Stimulated activated CD4-positive, alpha-beta T cell treated with anti-CD3 and anti-CD28 coated beads, TNF-alpha, amount 100 ng/mL, for 24 hours (primary cell): ENCODE measurements around the gene UBR3.
"Not testable (repeated sequence)": the region's sequence is repeated elsewhere in the genome, so short reads cannot be mapped to it uniquely, and the experiment has no call there.

Experiments
- DNase-seq, 3 experiments: peaks; one replicate each; pipeline ENCODE4 v3.0.0-alpha.2; 2020; ENCODE audit warnings: low read depth in 3 of 3

The UBR3 gene

DNA sequence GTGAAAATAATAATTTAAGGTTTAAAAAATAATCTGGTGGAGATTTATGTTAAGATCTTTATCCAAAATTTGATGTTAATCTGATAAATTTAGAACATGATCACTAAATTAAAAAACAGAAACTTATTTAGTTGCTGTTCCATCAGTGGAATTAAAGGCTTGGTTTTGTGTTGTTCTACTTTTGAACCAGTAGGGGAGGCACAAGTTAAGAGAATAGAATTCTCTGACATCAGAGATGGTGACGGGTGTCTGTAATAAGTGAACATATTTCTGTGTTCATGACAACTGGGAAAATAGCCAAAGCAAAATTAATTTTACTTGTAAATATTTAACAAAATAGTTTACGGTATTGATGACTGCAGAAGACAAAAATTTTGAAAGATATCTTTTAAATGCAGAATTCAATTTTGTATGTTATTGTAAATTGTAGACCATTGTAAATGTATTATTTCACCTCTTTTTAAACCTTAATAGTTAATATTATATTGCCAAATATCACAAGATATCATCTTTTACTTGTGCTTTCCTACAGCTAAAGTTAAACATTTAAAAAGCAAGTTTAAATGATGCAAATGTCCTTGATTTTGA lies 106.0 kb downstream of the UBR3 start:
- no peak for DNase-seq

DNA sequence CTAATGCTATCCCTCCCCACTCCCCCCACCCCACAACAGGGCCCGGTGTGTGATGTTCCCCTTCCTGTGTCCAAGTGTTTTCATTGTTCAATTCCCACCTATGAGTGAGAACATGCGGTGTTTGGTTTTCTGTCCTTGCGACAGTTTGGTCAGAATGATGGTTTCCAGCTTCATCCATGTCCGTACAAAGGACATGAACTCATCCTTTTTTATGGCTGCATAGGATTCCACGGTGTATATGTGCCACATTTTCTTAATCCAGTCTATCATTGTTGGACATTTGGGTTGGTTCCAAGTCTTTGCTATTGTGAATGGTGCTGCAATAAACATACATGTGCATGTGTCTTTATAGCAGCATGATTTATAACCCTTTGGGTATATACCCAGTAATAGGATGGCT lies 109.4 kb downstream of the UBR3 start:
- DNase-seq: not testable (repeated sequence)

DNA sequence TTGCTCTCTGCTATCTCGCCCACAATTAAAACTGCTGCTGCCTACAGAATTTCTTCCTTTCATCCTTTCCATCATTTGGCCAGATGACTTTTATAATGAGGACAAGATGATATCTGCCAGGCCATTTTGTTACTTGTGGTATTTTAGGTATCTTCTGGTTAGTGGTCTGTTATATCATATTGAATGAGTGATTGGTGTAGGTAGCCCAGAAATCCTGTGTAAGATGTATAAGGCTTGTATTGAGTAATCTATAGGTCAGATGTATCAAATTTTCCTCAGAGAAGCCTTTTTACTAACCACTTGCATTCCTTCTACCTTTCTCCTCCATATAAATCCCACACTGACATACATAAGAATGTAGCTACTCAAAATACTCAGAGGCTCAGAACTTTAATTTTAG lies 118.3 kb downstream of the UBR3 start:
- no peak for DNase-seq

DNA sequence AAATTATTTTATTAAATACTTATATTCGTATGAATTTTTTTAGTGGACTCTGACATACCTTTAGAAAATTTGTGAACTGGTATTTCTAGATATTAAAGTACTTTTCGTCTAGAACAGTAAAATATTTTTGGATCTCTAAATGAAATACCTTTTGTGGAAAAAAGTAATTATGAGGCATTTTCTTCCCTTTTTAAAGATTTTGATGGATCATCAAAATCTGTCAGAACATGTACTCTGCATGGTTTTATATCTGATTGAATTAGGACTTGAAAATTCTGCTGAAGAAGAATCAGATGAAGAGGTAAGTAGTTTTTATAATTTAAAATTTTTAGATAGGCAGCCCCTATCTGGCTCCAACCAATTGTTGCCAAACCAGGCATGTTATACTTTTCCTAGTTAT lies 118.8 kb downstream of the UBR3 start:
- no peak for DNase-seq

DNA sequence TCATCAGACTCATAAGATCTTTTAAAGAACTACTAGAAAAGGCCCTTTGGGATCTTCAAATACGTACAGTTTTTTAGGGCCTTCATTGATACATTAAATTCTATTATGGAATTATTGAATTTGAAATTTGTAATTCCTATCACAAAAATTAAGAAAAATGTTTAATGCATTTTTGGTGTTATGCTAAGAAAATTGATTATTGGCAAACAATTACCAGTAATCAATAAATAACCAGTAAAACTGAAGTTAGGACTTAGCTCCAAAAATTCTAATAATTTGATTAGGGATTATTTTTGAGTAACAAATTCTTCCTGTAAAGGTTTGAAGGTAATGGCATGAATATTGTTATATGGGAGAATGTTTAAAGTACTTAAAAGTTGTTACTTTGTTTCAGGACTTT lies 119.3 kb downstream of the UBR3 start:
- DNase-seq: no peak

DNA sequence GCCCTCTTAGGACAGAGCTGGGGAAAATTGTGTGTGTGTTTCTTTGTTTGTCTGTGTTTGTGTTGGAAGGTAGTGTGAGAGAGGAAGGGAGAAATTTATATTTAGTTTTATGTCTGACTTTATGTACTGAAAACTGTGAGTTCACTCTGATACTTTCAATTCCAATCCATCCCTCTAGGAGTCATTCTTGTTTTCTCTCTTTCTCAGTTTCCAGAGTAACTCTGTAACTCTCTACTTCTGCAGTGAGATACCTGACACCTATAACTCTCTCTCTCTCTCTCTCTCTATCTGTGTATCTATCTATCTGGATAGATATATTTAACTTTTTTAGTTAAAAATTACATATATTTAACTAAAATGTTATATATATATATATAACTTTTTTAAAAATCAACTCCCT lies 128.7 kb downstream of the UBR3 start:
- no peak for DNase-seq

DNA sequence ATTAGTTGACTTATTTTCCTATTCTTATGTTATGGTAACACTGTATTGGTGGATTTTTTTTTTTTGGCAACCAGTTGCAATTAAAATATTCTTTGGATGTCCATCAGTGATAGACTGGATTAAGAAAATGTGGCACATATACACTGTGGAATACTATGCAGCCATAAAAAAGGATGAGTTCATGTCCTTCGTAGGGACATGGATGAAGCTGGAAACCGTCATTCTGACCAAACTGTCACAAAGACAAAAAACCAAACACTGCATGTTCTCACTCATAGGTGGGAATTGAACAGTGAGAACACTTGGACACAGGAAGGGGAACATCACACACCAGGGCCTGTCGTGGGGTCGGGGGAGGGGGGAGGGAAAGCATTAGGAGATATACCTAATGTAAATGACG lies 130.0 kb downstream of the UBR3 start:
- DNase-seq: not testable (repeated sequence)

DNA sequence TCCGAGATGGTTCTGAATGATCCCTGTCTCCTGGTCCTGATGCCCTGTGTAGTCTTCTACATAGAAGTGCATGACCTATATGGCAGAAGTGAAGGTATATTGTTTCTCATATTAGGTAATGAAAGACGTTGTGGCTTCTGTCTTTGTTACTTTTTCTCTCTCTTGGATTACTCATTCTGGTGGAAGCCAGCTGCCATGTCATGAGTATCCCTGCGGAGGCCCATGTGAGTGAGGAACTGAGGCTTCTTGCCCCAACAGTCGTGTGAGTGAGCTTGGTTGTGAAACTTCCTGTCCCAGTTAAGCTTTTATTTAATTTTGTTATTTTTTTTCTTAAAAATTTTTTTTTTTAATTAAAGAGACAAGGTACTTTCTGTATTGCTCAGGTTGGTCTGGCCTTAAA lies 134.7 kb downstream of the UBR3 start:
- DNase-seq: no peak

DNA sequence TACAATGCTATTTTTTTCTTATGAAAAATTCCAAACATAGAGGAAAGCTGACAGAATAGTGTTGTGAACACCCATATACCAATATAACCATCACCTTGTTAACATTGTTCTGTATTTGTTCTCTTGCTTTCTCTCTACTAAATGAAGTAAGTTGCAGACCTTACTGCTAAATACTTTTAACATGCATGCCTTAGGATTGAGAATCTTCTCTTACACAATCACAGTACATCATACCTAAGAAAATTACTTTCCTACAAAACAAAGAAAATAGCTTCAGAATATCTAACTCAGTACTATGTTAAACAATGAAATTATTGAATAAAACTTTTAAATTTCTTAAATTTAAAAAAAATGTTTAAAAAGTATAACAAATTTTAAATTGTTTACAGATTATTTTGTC lies 136.5 kb downstream of the UBR3 start:
- DNase-seq: no peak

DNA sequence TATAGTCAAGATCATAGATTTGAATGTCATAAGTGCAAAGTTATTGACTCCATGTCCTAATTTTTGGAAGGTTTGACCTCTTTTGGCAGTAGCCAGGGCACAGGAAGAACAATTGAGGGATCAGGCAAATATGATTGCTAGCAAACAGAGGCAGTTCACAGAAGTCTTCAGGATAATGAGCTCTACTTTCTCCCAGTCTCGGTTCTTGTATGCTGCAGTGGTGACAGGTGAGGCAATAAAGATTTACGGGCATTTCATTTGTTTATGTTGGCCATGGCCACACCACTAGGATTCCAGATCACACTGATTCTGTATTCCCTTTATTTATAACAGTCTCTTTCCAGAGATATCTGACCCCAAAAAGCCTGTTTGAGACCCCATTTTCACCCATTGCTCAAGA lies 137.5 kb downstream of the UBR3 start:
- no peak for DNase-seq

DNA sequence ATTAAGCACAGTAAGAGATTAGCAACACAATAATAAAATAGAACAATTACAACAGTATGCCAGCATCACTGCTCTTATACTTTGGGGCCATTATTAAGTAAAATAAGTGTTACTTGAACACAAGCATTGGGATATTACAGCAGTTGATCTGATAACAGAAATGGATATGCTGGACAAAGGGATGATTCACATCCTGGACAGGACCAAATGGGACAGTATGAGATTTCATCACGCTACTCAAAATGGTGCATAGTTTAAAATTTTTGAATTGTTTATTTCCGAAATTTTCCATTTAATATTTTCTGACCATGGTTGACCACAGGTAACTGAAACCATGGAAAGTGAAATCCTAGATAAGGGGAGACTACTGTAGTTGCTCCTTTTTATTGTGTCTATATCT lies 138.2 kb downstream of the UBR3 start:
- no peak for DNase-seq

DNA sequence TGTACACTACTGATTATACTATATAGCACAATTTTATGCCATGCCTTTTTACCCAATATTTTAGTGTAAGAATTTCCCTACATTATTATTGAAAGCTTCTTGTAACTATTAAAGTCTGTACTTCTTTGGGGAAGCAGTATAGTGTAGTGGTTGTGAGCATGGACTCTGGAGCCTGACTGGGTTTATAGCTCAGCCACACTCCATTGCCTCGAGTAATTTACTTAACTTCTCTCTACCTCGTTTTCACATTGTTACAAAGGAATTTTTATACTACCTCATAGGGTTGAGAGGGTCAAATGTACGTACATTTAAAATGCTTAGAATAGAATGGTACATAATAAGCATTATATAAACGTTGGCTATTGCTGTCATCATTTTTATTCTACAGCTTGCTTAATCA lies 139.2 kb downstream of the UBR3 start:
- no peak for DNase-seq

DNA sequence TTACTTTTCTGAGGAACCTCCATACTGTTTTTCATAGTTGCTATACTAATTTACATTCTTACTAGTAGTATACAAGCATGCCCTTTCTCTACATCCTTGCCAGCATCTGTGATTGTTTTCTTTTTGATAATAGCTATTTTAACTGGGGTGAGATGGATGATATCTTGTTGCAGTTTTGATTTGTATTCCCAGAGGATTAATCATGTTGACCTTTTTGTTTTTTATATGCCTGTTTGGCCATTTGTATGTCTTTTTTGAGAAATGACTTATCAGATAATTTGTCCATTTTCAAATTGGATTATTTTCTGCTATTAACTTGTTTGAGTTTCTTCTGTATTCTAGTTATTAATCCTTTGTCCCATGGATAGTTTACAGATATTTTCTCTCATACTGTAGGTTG lies 141.5 kb downstream of the UBR3 start:
- DNase-seq: no peak

DNA sequence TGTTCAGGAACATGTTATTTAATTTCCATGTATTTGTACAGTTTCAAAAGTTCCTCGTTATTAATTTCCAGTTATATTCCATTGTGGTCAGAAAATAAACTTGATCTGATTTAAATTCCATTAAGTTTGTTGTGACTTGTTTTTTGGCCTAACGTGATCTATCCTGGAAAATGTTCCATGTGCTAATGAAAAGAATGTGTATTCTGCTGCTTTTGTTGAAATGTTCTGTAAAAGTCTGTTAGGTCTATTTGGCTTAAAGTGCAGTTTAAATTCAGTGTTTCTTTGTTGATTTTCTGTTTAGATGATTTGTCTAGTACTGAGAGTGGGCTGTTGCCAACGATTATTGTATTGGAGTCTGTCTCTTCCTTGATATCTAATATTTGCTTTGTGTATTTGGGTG lies 148.0 kb downstream of the UBR3 start:
- no peak for DNase-seq

DNA sequence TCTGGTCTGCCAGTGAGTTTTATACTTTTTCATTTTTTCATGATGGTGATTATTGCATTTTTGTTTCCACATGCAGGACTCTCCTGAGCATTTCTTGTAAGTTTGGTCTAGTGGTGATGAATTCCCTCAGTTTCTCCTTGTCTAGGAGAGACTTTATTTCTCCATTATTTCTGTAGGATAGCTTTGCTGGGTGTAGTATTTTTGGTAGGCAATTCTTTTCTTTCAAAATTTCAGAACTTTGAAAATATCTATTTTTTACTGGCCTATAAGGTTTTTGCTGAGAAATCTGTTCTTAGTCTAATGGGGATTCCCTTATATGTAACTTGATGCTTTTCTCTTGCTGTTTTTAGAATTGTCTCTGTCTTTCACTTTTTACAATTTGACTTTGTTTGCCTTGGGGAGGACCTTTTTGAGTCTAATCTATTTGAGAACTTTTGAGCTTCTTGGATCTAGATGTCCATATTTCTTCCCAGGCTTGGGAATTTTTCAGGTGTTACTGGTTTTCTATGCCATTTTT lies 149.1 kb downstream of the UBR3 start:
- DNase-seq: no peak

DNA sequence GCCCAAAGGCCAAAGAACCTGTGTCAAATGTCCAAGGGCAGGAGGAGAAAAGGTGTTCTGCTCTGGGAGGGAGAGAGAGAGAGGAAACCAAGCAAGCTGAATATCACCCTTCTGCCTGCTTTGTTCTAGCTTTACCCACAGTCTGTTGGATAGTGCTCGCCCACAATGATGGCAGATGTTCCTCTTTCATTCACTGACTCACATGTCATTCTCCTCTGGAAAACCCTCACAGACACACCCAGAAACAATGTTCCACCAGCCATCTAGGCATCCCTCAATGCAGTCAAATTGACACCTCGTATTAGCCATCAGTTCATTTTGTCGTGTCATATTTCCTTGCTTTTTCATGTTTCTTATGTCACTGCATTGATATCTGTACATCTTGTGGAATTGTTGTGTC lies 150.3 kb downstream of the UBR3 start:
- DNase-seq: no peak

DNA sequence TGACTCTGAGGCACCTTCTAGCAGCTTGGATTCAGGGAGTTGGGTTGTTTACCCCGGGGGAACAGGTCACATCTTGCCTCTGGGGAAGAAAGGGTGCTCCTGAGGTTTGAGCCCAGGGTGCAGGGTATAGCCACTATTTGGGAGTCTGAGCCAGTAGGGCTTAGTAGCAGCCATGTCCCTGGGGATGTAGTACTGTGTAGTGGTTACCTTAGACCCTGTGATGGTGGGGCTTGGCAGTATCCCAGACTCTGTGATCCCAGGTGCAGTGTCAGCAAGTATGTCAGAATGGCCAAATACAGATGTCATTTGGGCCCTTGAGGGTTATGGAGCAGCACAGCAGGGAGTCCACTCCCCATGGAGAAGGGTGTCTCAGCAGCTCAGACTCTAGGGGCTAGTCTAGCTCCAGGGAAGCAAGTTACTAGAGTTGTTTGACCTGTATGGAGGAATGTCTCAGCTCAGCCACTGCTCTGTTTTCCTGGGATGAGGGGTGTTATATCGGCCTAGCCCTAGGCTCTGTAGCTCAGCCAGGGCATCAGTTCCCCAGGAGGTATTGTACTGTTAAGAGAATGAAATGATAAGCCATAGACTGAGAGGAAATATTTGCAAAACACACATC lies 151.3 kb downstream of the UBR3 start:
- DNase-seq: no peak

DNA sequence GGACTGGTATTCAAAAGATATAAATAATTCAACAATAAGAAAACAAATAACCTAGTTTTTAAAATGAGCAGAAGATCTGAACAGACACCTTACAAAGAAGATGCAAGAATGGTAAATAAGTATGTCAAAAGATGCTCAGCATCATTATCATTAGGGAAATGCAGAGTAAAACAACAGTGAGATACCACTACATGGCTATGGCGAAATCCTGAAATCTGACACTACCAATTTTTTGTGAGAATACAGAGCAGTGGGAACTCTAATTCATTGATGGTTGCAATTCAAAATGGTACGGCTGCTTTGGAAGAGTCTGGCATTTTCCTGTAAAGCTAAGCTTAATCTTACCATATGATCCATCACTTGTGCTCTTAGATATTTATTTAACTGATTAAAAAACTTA lies 151.8 kb downstream of the UBR3 start:
- DNase-seq: no peak

DNA sequence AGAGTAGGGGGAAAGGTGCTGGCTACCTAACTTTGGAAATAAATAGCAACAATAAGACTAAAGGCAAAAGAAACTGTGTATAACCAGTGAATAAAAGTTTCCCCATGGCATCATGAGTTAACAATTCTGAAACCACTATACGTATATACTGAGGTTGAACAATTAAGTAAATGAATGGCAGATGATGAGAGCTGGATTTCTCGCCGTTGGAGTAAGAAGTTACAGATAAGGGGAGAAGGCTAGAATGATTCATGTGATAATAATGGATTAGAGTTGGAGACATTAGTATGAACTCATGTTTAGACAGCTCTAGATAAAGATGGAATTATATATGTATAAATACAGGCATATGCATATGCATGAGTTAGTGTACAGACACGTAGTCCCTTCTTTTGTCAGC lies 152.7 kb downstream of the UBR3 start:
- DNase-seq: no peak

DNA sequence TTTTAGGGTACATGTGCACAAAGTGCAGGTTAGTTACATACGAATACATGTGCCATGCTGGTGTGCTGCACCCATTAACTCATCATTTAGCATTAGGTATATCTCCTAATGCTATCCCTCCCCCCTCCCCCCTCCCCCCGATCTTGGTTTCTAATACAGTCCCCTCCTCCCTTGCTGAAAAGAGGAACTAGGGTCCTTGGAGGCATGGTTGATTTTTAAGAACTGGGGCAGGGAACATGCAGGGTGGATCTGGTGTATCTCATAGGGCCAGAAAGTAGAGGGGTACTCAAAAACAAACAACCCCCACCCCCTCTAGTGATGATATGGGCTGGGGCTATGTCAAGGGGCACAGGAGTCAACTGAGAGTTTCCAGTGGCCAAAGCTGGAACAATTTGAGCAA lies 153.4 kb downstream of the UBR3 start:
- DNase-seq: no peak

DNA sequence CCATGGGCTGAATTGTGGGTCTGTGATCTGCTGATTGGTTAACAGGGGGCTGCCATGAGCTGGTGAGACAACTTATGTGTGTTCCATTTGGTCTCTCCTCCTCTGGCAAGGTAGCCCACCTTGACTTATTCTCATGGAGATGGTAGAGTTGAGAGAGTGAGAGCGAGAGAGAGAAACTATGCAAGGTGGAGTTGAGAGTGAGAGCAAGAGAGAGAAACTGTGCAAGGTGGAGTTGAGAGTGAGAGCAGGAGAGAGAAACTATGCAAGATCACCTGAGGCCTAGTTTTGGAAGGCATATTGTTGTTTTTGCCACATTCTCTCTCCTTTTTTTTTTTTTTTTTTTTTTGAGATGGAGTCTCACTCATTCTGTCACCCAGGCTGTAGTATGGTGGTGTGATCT lies 155.7 kb downstream of the UBR3 start:
- DNase-seq: no peak

DNA sequence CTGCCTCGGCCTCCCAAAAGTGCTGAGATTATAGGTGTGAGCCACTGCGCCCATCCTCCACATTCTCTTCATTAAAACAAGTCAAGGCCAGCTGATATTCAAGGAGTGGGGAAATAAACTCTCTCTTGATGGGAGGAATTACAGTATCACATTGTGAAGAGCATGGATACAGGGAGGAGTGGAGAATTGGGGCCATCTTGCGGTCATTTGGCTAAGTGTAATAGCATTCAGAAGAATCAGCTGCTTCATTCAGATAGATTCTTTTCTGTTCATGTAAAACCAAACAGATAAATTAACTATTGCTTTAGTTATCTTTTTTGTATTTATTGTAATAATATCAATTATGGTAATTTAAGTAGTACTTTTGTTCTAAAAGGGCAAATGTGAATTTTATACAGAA lies 156.3 kb downstream of the UBR3 start:
- DNase-seq: no peak

DNA sequence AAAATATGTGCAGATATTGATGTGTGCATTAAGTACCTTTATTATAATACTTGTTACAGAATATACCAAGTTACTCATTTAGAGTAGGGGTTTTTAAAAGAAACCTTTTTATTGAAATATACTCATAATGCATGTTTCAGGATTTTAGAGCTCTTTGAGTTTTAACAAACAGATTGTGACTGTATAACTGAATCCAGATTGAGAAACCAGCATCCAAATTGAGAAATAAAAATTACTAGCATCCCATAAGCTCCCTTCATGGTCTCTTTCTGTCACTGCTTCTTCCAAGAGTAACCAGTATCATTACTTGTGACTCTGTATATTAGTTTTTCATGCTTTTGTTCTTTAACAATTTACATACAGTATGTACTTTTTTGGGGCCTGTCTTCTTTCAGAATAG lies 156.9 kb downstream of the UBR3 start:
- no peak for DNase-seq

DNA sequence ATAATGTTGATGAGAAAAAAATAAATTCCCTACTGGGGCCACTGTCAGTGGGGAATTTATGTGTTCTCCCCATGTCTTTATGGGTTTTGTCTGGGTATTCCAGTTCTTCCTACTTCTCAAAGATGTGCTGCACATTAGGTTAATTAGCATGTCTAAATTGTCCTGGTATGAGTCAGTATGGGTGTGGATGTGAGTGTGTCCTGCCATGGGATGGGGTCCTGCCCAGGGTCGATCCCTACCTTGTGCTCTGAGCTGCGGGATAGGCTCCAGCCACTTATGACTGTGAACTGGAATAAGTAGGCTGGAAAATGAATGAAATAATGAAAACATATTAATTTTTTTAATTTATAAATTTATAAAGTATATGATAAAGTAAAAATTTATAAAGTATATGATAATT lies 167.5 kb downstream of the UBR3 start:
- no peak for DNase-seq
